Mesendoderm (in vitro differentiated cells): ENCODE data around the gene TSPEAR. TPM values are rescaled to one million over a fixed set of nuclear protein-coding genes. Genes with fewer than 3 reads are reported as not detected.

ENCODE experiments used
- DNase-seq: peaks from one replicate; pipeline ENCODE4 v3.0.0; 2013
- H2AK5ac ChIP-seq: 2 replicates; pipeline ENCODE4 v1.6.1; 2013; ENCODE audit warnings: low read length, inconsistent platforms
- H2BK120ac ChIP-seq: 2 replicates; pipeline ENCODE4 v1.6.1; 2013; ENCODE audit warnings: low read depth, mild to moderate bottlenecking, low read length, moderate library complexity, mixed read lengths
- H2BK15ac ChIP-seq: replicated peaks from 2 replicates; pipeline ENCODE4 v1.6.1; 2013; ENCODE audit warnings: low read depth, mild to moderate bottlenecking, moderate library complexity
- H2BK5ac ChIP-seq: 2 replicates; pipeline ENCODE4 v1.6.1; 2013; ENCODE audit warnings: low read length, inconsistent platforms
- H3K18ac ChIP-seq: 2 replicates; pipeline ENCODE4 v1.6.1; 2013; ENCODE audit warnings: mild to moderate bottlenecking, low read length, mixed read lengths
- H3K23ac ChIP-seq: one replicate; pipeline ENCODE4 v1.6.1; 2013; ENCODE audit warnings: low read length
- H3K27ac ChIP-seq: 2 replicates; pipeline ENCODE4 v1.5.1; 2013; ENCODE audit warnings: low read depth, mild to moderate bottlenecking, inconsistent platforms, low read length, moderate library complexity
- H3K27me3 ChIP-seq: 2 replicates; pipeline ENCODE4 v1.6.1; 2013; ENCODE audit warnings: low read length, control low read depth, mild to moderate bottlenecking, inconsistent platforms; ENCODE audit not compliant: insufficient read depth, poor library complexity
- H3K36me3 ChIP-seq: 2 replicates; pipeline ENCODE4 v1.6.1; 2013; ENCODE audit warnings: low read length, inconsistent platforms; ENCODE audit not compliant: control insufficient read depth, insufficient read depth
- H3K4ac ChIP-seq: one replicate; pipeline ENCODE4 v1.6.1; 2013; ENCODE audit warnings: low read depth, mild to moderate bottlenecking, low read length, moderate library complexity
- H3K4me1 ChIP-seq: 2 replicates; pipeline ENCODE4 v1.6.1; 2013; ENCODE audit warnings: low read depth, low read length, inconsistent platforms; ENCODE audit not compliant: control insufficient read depth
- H3K4me2 ChIP-seq: 2 replicates; pipeline ENCODE4 v1.6.1; 2013; ENCODE audit warnings: low read length
- H3K4me3 ChIP-seq: 2 replicates; pipeline ENCODE4 v1.5.1; 2013; ENCODE audit warnings: mild to moderate bottlenecking, low read length
- H3K56ac ChIP-seq: one replicate; pipeline ENCODE4 v1.6.1; 2013; ENCODE audit warnings: low read length
- H3K79me1 ChIP-seq: 2 replicates; pipeline ENCODE4 v1.6.1; 2013; ENCODE audit warnings: low read length, inconsistent platforms
- H3K79me2 ChIP-seq: 2 replicates; pipeline ENCODE4 v1.6.1; 2013; ENCODE audit warnings: mild to moderate bottlenecking, low read length; ENCODE audit not compliant: control insufficient read depth, insufficient read depth
- H3K9ac ChIP-seq: 2 replicates; pipeline ENCODE4 v1.6.1; 2013; ENCODE audit warnings: low read length, inconsistent platforms
- H4K5ac ChIP-seq: one replicate; pipeline ENCODE4 v1.6.1; 2013; ENCODE audit warnings: low read length
- H4K8ac ChIP-seq: one replicate; pipeline ENCODE4 v1.6.1; 2013; ENCODE audit warnings: low read depth, mild to moderate bottlenecking, control low read depth, low read length, moderate library complexity
- WGBS: extraction: QIAGEN DNeasy Blood & Tissue Kit; methylation state at CpG from one replicate; pipeline ENCODE4 v1.1.7; 2013; ENCODE audit warnings: low lambda C conversion rate, missing lambda C conversion rate; ENCODE audit not compliant: insufficient coverage; ENCODE audit errors: extremely low coverage; 5-methylcytosine and 5-hydroxymethylcytosine counted together
- small RNA-seq: library from polyadenylated mRNA; stranded (forward); fragments of <200 nt; extraction: miRNeasy Mini kit (QIAGEN cat#:217004); gene quantifications from one replicate; pipeline ENCODE3, GENCODE V24; 2013; ENCODE audit not compliant: insufficient read depth

Gene TSPEAR

DNA sequence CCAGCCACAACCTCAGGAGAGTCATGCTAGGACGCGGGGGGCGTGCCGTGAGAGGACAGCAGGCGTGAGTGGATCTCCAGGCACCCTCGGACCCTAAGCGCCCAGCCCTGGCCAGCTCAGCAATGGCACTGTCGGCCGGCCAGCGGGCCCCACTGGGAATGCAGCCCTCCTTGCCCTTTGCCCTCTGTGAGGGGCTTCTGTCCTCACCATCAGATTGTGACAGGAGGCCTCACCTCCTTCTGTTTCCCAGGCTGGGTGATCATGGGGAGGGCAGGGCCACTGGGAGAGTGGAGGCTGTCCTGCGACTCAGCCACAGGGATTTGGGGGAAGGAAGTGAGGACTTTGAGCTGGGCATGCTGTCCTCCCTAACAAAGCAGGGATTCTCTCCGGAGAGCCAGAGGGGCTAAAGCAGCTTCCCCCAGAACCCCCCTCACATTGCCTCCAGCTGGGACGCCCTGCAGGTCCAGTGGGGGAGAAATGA is 262.7 kb downstream of the TSPEAR start:
- Histone ChIP-seq H3K27ac (no peak overlapping the region), H2BK5ac (no peak overlapping the region), H3K18ac (no peak overlapping the region), H4K5ac (no peak overlapping the region), H3K56ac (no peak overlapping the region), H3K9ac (no peak overlapping the region), H3K4me1 (no peaks in the 10 kb centered on the region), H3K36me3 (no peaks in the 10 kb centered on the region), H2AK5ac (no peak overlapping the region), H4K8ac (no peak overlapping the region), H3K79me2 (no peaks in the 10 kb centered on the region), H3K4me2 (no peak overlapping the region), H3K4me3 (no peak overlapping the region), H3K4ac (no peak overlapping the region), H3K23ac (no peak overlapping the region), H3K27me3 (no peaks in the 10 kb centered on the region), H3K79me1 (no peaks in the 10 kb centered on the region), H2BK120ac (no peak overlapping the region), H2BK15ac (no peak overlapping the region)
- no CpG with 5 or more reads among the region's 13 CpGs for WGBS
- DNase-seq: no peak

Small RNA genes within 50 kb of the gene (small RNA-seq; reads per million reads assigned to genes)
- gene KRTAP12-6P: not detected
